AG04449 (cell line): ENCODE data around the gene C19orf47.

Experiments used
- CTCF ChIA-PET: fragments of 350-600 bp; formaldehyde crosslinking; extraction: SDS; loops from one replicate; lab custom pipeline; 2021; ENCODE audit warnings: antibody characterized with exemption; lab: Yijun Ruan, JAX
- POLR2A ChIA-PET: fragments of 400-600, 350-600 bp; formaldehyde crosslinking; extraction: SDS; loops from one replicate; lab custom pipeline; 2020; ENCODE audit warnings: antibody characterized with exemption, inconsistent platforms; lab: Yijun Ruan, JAX
- DNase-seq: peaks from one replicate; pipeline ENCODE4 v3.0.0-alpha.2; 2010; ENCODE audit warnings: low read depth, low spot score
- H3K4me3 ChIP-seq: 2 replicates; pipeline ENCODE4 v1.5.1; 2011; ENCODE audit warnings: low read depth, mild to moderate bottlenecking, control low read depth, low read length
- CTCF ChIP-seq: IDR thresholded peaks from one replicate; pipeline ENCODE4 v1.5.1; 2011; ENCODE audit warnings: mild to moderate bottlenecking, moderate library complexity, low read length, control low read depth, inconsistent platforms; ENCODE audit not compliant: insufficient read depth; ENCODE audit errors: missing control alignments

The C19orf47 gene

GRCh38 chr19:40341601-40342482 lies 6.4 kb downstream of the C19orf47 start:
- no peak for TF ChIP-seq CTCF
- POLR2A ChIA-PET, result no interaction called here
- CTCF ChIA-PET, result interaction anchor here (1.2 kb wide), 1 partner anchor 37 kb away, joined by 6 read pairs; no protein-coding TSS in a partner anchor
- no peak for DNase-seq
- no peak overlapping the region for H3K4me3 ChIP-seq

GRCh38 chr19:40339018-40339728 lies 9.0 kb downstream of the C19orf47 start:
- CTCF ChIA-PET, result interaction anchor here (1.0 to 1.4 kb wide), 2 partner anchors 17 to 34 kb away, joined by 3 read pairs; no protein-coding TSS in a partner anchor
- no peak for TF ChIP-seq CTCF
- POLR2A ChIA-PET, result no interaction called here
- no peak overlapping the region for H3K4me3 ChIP-seq
- DNase-seq, result no peak

- no peak for DNase-seq
- CTCF ChIA-PET, result interaction anchor here (1.7 kb wide), 1 partner anchor 10 kb away, joined by 5 read pairs; the partner anchor contains the start of genes C19orf47 and PLD3
- no peak overlapping the region for H3K4me3 ChIP-seq
- POLR2A ChIA-PET, result no interaction called here
- TF ChIP-seq CTCF, result no peak
Observed at GRCh38 chr19:40337594-40337993, 10.6 kb downstream of the C19orf47 start.

- ChIA-PET POLR2A (interaction anchor here (1.4 kb wide), 1 partner anchor 11 kb away, joined by 3 read pairs; the partner anchor contains the start of genes C19orf47 and PLD3), CTCF (interaction anchor here (1.7 kb wide), 1 partner anchor 11 kb away, joined by 5 read pairs; the partner anchor contains the start of genes C19orf47 and PLD3)
- no peak for TF ChIP-seq CTCF
- no peak for DNase-seq
- H3K4me3 ChIP-seq, result no peak overlapping the region
Observed at GRCh38 chr19:40337107-40337506, 11.1 kb downstream of the C19orf47 start.

- no peak overlapping the region for H3K4me3 ChIP-seq
- DNase-seq, result no peak
- no peak for TF ChIP-seq CTCF
- ChIA-PET CTCF (interaction anchor here (1.7 kb wide), 1 partner anchor 11 kb away, joined by 5 read pairs; the partner anchor contains the start of genes C19orf47 and PLD3), POLR2A (interaction anchor here (1.4 kb wide), 1 partner anchor 12 kb away, joined by 3 read pairs; the partner anchor contains the start of genes C19orf47 and PLD3)
Observed at GRCh38 chr19:40336601-40336900, 11.6 kb downstream of the C19orf47 start.
